ENCODE measurements around the gene ERO1B.
"Not testable (repeated sequence)": the region's sequence is repeated elsewhere in the genome, so short reads cannot be mapped to it uniquely, and the experiment has no call there.

The ERO1B gene

GRCh38 chr1:236281654-236282424, at the start of gene ERO1B:
Gene ERO1B (minus strand): TSS chr1:236281958. CDS start chr1:236281783, 175 bp downstream.
- DNase-seq, result peak; percentile 98

- not testable (repeated sequence) for DNase-seq
Observed at GRCh38 chr1:236331412-236331811, 49.7 kb upstream of the ERO1B start.

- DNase-seq, result no peak
Observed at GRCh38 chr1:236326432-236326831, 44.7 kb upstream of the ERO1B start.

GRCh38 chr1:236325567-236325966, 43.8 kb upstream of the ERO1B start:
- no peak for DNase-seq

GRCh38 chr1:236323819-236324411, 42.2 kb upstream of the ERO1B start:
- no peak for DNase-seq

GRCh38 chr1:236322566-236323409, 41.0 kb upstream of the ERO1B start:
- DNase-seq, result no peak

- DNase-seq, result no peak
Observed at GRCh38 chr1:236321101-236321500, 39.3 kb upstream of the ERO1B start.

GRCh38 chr1:236320671-236321070, 38.9 kb upstream of the ERO1B start:
- no peak for DNase-seq

- no peak for DNase-seq
Observed at GRCh38 chr1:236320214-236320613, 38.5 kb upstream of the ERO1B start.

- no peak for DNase-seq
Observed at GRCh38 chr1:236316437-236316836, 34.7 kb upstream of the ERO1B start.

GRCh38 chr1:236315518-236315917, 33.8 kb upstream of the ERO1B start:
- DNase-seq, result no peak

GRCh38 chr1:236315092-236315491, 33.3 kb upstream of the ERO1B start:
- no peak for DNase-seq

GRCh38 chr1:236314050-236314449, 32.3 kb upstream of the ERO1B start:
- DNase-seq, result not testable (repeated sequence)

- no peak for DNase-seq
Observed at GRCh38 chr1:236313427-236313826, 31.7 kb upstream of the ERO1B start.

- DNase-seq, result no peak
Observed at GRCh38 chr1:236311040-236311439, 29.3 kb upstream of the ERO1B start.

GRCh38 chr1:236308827-236309226, 27.1 kb upstream of the ERO1B start:
- no peak for DNase-seq

- no peak for DNase-seq
Observed at GRCh38 chr1:236307435-236307834, 25.7 kb upstream of the ERO1B start.

- no peak for DNase-seq
Observed at GRCh38 chr1:236304682-236305081, 22.9 kb upstream of the ERO1B start.

GRCh38 chr1:236303675-236304074, 21.9 kb upstream of the ERO1B start:
- no peak for DNase-seq

- DNase-seq, result no peak
Observed at GRCh38 chr1:236302941-236303340, 21.2 kb upstream of the ERO1B start.

- no peak for DNase-seq
Observed at GRCh38 chr1:236301958-236302335, 20.2 kb upstream of the ERO1B start.

- DNase-seq, result no peak
Observed at GRCh38 chr1:236301080-236301957, 19.6 kb upstream of the ERO1B start.

GRCh38 chr1:236297161-236297560, 15.4 kb upstream of the ERO1B start:
- no peak for DNase-seq

Data from activated CD8-positive, alpha-beta memory T cell treated with anti-CD3 and anti-CD28 coated beads for 24 hours (primary cell).